Muscle layer of colon (tissue), 2 donors: ENCODE results near the gene SQOR.
A peak's percentile ranks its signal among the peaks of the same experiment; 100 is the strongest.

Experiments
- H3K27ac ChIP-seq: one replicate; pipeline ENCODE4 v1.7.0; 2013; ENCODE audit warnings: low read depth, mild to moderate bottlenecking, low read length, moderate library complexity
- H3K27me3 ChIP-seq, 2 donors: one replicate each; pipeline ENCODE4 v1.7.0; 2013; ENCODE audit warnings: low read length in 2 of 2, mild to moderate bottlenecking in 2 of 2; ENCODE audit not compliant: insufficient read depth in 2 of 2, control insufficient read depth in 1 of 2
- H3K36me3 ChIP-seq: one replicate; pipeline ENCODE4 v1.7.0; 2013; ENCODE audit warnings: mild to moderate bottlenecking, low read length; ENCODE audit not compliant: insufficient read depth
- H3K4me1 ChIP-seq: one replicate; pipeline ENCODE4 v1.7.0; 2013; ENCODE audit warnings: mild to moderate bottlenecking, low read length; ENCODE audit not compliant: insufficient read depth
- H3K4me3 ChIP-seq, 2 donors: one replicate each; pipeline ENCODE4 v1.7.0; 2013; ENCODE audit warnings: low read length in 2 of 2, low read depth in 1 of 2, mild to moderate bottlenecking in 1 of 2, moderate library complexity in 1 of 2
- H3K9ac ChIP-seq: one replicate; pipeline ENCODE4 v1.7.0; 2013; ENCODE audit warnings: low read length
- H3K9me3 ChIP-seq: one replicate; pipeline ENCODE4 v1.7.0; 2013; ENCODE audit warnings: mild to moderate bottlenecking, low read length
- donor health status: abdominal sarcoma.
- donor health status: Adenocarcinoma of cecum.

Gene SQOR

DNA sequence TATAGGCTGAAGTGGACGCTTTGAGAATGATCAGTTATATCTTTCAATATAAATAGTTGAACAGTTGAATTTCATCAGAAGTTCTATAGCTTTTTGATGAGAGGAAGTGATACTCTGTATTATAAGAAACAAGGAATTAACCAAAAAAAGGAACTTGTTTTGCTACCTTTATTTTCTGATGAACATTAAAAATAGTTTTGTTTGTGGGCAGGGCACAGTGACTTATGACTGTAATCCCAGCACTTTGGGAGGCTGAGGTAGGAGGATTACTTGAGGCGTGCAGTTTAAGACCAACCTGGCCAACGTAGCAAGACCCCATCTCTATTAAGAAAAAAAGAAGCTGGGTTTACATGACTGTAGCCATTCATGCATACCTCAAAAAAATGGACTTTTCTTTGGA lies 30.9 kb upstream of the SQOR start:
- peaks cover 21% of the 10 kb centered on the region for H3K36me3 ChIP-seq
- H3K27ac ChIP-seq: no peak overlapping the region
- H3K9me3 ChIP-seq: no peaks in the 10 kb centered on the region

GRCh38 chr15:45604326-45604725 lies 30.5 kb upstream of the SQOR start:
- no peaks in the 10 kb centered on the region for H3K9me3 ChIP-seq
- H3K4me3 ChIP-seq: no peak overlapping the region
- H3K27me3 ChIP-seq: no peaks in the 10 kb centered on the region
- H3K4me1 ChIP-seq: no peaks in the 10 kb centered on the region
- no peak overlapping the region for H3K27ac ChIP-seq
- H3K36me3 ChIP-seq: peaks cover 21% of the 10 kb centered on the region
- H3K9ac ChIP-seq: no peak overlapping the region

More for the DNA sequence above, 30.9 kb upstream of the SQOR start:
- no peaks in the 10 kb centered on the region for H3K4me1 ChIP-seq
- no peak overlapping the region for H3K9ac ChIP-seq
- no peak overlapping the region for H3K4me3 ChIP-seq
- H3K27me3 ChIP-seq: no peaks in the 10 kb centered on the region

GRCh38 chr15:45606413-45606812 lies 28.4 kb upstream of the SQOR start:
- H3K36me3 ChIP-seq: peaks cover 21% of the 10 kb centered on the region
- no peaks in the 10 kb centered on the region for H3K4me1 ChIP-seq
- no peak overlapping the region for H3K4me3 ChIP-seq
- H3K27me3 ChIP-seq: no peaks in the 10 kb centered on the region
- H3K27ac ChIP-seq: no peak overlapping the region
- H3K9me3 ChIP-seq: no peaks in the 10 kb centered on the region
- no peak overlapping the region for H3K9ac ChIP-seq

DNA sequence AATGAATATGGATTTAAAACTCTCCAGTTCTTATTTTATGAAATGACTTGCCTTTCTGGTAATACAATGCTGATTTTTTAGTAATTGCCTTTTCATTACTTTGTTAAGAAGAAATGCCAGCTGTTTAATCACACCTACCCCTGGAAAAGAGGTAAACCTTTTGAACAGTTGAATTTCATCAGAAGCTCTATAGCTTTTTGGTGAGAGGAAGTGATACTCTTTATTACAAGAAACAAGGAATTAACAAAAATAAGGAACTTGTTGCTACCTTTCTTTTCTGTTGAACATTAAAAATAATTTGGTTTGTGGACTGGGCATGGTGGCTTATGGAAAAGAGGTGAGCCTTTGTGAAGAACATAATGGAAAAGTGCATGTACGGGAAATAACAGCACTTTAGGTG lies 28.0 kb upstream of the SQOR start:
- Histone ChIP-seq H3K4me3 (no peak overlapping the region), H3K27ac (no peak overlapping the region), H3K9ac (no peak overlapping the region), H3K4me1 (no peaks in the 10 kb centered on the region), H3K9me3 (no peaks in the 10 kb centered on the region), H3K36me3 (peaks cover 21% of the 10 kb centered on the region), H3K27me3 (no peaks in the 10 kb centered on the region)

DNA sequence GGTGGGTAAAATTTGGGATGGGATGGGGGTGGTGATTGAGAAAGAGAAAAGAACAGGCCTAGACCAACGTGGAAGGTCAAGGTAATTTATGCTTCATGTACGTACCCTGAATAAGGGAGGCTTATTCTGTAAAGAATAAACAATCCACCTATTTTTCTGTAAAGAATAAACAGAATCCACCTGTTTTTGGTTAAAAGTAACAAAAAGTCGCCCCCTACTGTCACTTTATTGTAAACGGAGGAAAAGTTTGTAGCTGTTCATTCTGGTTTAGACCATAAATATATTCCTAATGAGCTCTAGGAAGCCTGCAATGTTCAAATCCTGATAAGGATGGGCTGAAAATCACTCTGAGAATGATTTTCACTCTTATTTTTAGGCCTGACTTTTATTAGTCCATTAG lies 23.5 kb upstream of the SQOR start:
- Histone ChIP-seq H3K4me1 (peaks cover 4% of the 10 kb centered on the region), H3K27me3 (no peaks in the 10 kb centered on the region), H3K9me3 (no peaks in the 10 kb centered on the region), H3K4me3 (no peak overlapping the region), H3K27ac (no peak overlapping the region), H3K36me3 (peaks cover 12% of the 10 kb centered on the region), H3K9ac (no peak overlapping the region)

DNA sequence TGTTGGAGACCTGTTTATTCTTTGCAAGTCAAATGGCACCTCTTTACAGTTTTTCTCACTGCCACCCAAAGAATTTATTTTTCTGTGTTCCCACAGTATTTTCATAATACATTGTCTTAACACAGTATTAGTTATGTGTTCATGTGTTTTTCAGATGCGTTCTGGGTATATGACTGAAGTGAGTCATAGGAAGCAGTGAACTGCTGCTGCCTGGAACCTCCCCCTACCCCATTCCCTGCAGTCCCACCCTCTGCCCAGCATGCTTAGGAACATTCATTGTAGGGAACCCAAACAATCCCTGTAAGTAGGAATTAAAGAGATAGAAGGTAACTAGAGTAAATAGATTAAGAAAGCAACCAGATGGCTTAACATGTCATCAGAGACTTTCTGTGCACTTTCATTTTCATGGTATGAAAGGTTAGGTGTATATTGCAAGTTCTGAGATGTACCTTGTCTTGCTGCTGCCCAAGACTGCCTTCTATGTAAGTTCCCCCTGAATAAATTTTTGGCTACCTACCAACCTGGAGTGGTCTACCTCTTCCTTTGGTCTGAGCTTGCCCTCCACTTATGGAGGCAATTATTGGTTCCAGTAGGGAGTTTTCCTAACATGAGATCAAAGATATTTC lies 21.9 kb upstream of the SQOR start:
- Histone ChIP-seq H3K4me3 (no peak overlapping the region), H3K36me3 (peaks cover 3% of the 10 kb centered on the region), H3K27ac (no peak overlapping the region), H3K4me1 (peaks cover 4% of the 10 kb centered on the region), H3K9me3 (no peaks in the 10 kb centered on the region), H3K9ac (no peak overlapping the region), H3K27me3 (no peaks in the 10 kb centered on the region)

GRCh38 chr15:45616901-45617323 lies 17.9 kb upstream of the SQOR start:
- no peak overlapping the region for H3K27ac ChIP-seq
- no peaks in the 10 kb centered on the region for H3K9me3 ChIP-seq
- no peaks in the 10 kb centered on the region for H3K36me3 ChIP-seq

GRCh38 chr15:45618813-45619212 lies 16.0 kb upstream of the SQOR start:
- Histone ChIP-seq H3K9ac (no peak overlapping the region), H3K36me3 (no peaks in the 10 kb centered on the region), H3K9me3 (no peaks in the 10 kb centered on the region), H3K4me3 (no peak overlapping the region), H3K27me3 (no peaks in the 10 kb centered on the region), H3K4me1 (peaks cover 4% of the 10 kb centered on the region), H3K27ac (no peak overlapping the region)

More at GRCh38 chr15:45616901-45617323, 17.9 kb upstream of the SQOR start:
- H3K4me3 ChIP-seq: no peak overlapping the region
- H3K27me3 ChIP-seq: no peaks in the 10 kb centered on the region
- H3K9ac ChIP-seq: no peak overlapping the region
- H3K4me1 ChIP-seq: peaks cover 4% of the 10 kb centered on the region

GRCh38 chr15:45628136-45628535 lies 6.7 kb upstream of the SQOR start:
- Histone ChIP-seq H3K9ac (no peak overlapping the region), H3K27me3 (no peaks in the 10 kb centered on the region), H3K9me3 (no peaks in the 10 kb centered on the region), H3K27ac (no peak overlapping the region), H3K36me3 (no peaks in the 10 kb centered on the region), H3K4me3 (no peak overlapping the region), H3K4me1 (no peaks in the 10 kb centered on the region)

DNA sequence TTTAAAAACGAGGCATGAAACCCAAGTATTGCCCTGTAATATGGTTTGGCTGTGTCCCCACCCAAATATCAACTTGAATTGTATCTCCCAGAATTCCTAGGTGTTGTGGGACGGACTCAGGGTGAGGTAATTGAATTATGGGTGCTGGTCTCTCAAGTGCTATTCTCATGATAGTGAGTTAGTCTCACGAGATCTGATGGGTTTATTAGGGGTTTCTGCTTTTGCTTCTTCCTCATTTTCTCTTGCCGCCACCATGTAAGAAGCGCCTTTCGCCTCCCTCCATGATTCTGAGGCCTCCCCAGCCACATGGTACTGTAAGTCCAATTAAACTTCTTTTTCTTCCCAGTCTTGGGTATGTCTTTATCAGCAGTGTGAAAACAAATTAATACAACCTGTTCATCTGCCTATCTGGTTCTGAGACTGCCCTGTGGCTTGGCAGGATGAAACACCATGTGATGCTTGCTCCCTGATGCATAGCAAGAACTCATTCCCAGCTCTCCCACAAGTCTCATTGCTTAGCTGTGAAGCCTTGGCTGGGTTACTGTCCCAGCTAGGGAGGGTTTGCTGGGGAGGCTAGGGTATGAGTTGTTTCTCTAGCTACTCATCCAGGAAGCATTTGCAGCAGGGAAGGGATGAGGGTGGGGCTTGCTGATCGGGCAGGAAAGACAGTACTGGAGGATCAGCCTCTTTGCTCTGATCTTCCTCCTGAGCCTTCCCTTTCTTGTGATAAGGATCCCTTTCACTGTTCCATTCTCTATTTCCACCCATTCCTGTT lies 3.7 kb upstream of the SQOR start:
- Histone ChIP-seq H3K9me3 (no peaks in the 10 kb centered on the region), H3K9ac (no peak overlapping the region), H3K27me3 (no peaks in the 10 kb centered on the region), H3K27ac (peak overlapping the region; percentile 30), H3K4me3 (no peak overlapping the region), H3K36me3 (no peaks in the 10 kb centered on the region), H3K4me1 (no peaks in the 10 kb centered on the region)

DNA sequence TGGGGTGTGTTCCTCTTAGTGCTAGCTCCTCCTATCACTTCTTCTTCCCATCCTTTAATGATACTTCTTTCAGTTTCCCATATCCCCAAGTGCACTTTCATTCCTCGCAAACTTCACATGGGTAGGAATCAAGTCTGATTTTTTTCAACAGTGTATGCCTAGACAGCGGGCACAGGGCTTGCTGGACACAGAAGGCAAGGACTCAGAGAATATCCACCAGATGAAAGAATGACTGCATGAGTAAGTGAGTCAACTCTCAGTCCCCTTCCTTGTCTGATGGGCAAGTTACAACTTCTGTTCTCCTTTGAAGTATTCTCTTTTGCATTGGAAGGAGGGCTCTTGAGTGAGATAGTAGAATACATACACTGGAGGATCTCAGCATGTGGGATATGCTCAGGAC lies 3.1 kb upstream of the SQOR start:
- Histone ChIP-seq H3K36me3 (no peaks in the 10 kb centered on the region), H3K27me3 (no peaks in the 10 kb centered on the region), H3K9ac (no peak overlapping the region), H3K4me3 (no peak overlapping the region), H3K27ac (peak overlapping the region; percentile 30), H3K9me3 (no peaks in the 10 kb centered on the region), H3K4me1 (peaks cover under 1% of the 10 kb centered on the region)

- Histone ChIP-seq H3K9me3 (no peaks in the 10 kb centered on the region), H3K36me3 (no peaks in the 10 kb centered on the region), H3K9ac (peak overlapping the region; percentile 92)
These were observed 386 bp downstream of the SQOR start for GRCh38 chr15:45635191-45635638.

More at GRCh38 chr15:45635191-45635638, 386 bp downstream of the SQOR start:
- Histone ChIP-seq H3K27ac (peak overlapping the region; percentile 95), H3K27me3 (no peaks in the 10 kb centered on the region), H3K4me3 (peak overlapping the region; percentile 72 to 95), H3K4me1 (peaks cover 30% of the 10 kb centered on the region)
